Colonic mucosa (tissue), 4 donors: ENCODE data around the gene SETBP1. TPM values are rescaled to one million over a fixed set of nuclear protein-coding genes. Genes with fewer than 3 reads are reported as not detected.

Experiments used
- DNase-seq: peaks from one replicate; pipeline ENCODE4 v3.0.0-alpha.2; 2020
- H3K27ac ChIP-seq: fragments of 200-600 bp; one replicate; pipeline ENCODE4 v1.8.0; 2021
- H3K27me3 ChIP-seq: fragments of 200-600 bp; one replicate; pipeline ENCODE4 v1.8.0; 2021
- H3K36me3 ChIP-seq: fragments of 200-600 bp; one replicate; pipeline ENCODE4 v1.8.0; 2021
- H3K4me1 ChIP-seq: fragments of 200-600 bp; one replicate; pipeline ENCODE4 v1.8.0; 2021; ENCODE audit warnings: mild to moderate bottlenecking
- H3K4me3 ChIP-seq: fragments of 200-600 bp; one replicate; pipeline ENCODE4 v1.8.0; 2021
- H3K9ac ChIP-seq, 2 donors: one replicate each; pipeline ENCODE4 v1.7.0; 2013; ENCODE audit warnings: control low read depth in 2 of 2, low read depth in 2 of 2, low read length in 2 of 2
- H3K9me3 ChIP-seq: fragments of 200-600 bp; one replicate; pipeline ENCODE4 v1.8.0; 2021
- CTCF ChIP-seq: fragments of 200-600 bp; IDR thresholded peaks from one replicate; pipeline ENCODE4 v1.8.0; 2022; ENCODE audit warnings: antibody characterized with exemption, mild to moderate bottlenecking
- intact Hi-C: fragments of 100-400 bp; cut with DNase I; formaldehyde crosslinking; loops from one replicate; pipeline ENCODE4 v1.14.1; 2022
- total RNA-seq, 2 donors: library from RNA; stranded (reverse); fragmentation: NEBNext Ultra II Directional in 1 of 2; extraction: Animal tissue kit (Norgen Biotek cat#: 25700) in 1 of 2; gene quantifications; one replicate each; pipeline ENCODE4 v1.2.1, GENCODE V29; 2021
- donor health status: healthy.
- donor health status: DM: no; HTN: no; CAD: no.
- donor health status: DM: no; HTN: no; CAD: no.

The SETBP1 gene
- total RNA-seq, 2 donors from 2014 or later: 9.6 to 11.8 TPM

DNA sequence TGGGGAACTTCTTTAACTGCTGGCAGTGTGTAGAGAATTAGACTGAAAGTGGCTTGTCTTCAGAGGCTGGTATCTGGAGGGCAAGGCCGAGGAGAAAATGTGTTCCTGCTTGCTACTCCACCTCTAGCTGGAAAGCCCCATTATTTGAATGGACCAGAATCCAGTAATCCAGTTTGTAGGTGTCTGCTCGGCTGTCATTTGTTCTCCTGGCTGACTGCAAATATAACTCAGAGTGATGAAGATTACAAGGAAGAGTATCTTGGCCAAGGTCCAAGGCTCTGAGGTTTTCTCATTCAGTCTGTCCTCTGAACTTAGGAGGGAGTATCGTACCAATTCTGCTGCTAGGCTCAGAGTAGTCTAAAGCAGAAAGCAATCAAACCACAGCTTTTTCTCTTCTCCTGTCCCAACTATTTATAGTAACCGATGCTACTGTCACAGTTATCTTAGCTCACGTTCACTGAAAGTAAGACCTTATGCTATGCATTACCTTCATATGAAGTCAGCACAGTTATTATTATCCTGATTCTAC, 228.6 kb downstream of the SETBP1 start:
- intact Hi-C loops: no loop called here
- Histone ChIP-seq H3K27ac (no peak overlapping the region), H3K27me3 (no peaks in the 10 kb centered on the region), H3K9ac (no peak overlapping the region), H3K4me3 (no peak overlapping the region), H3K36me3 (no peaks in the 10 kb centered on the region), H3K4me1 (no peaks in the 10 kb centered on the region), H3K9me3 (no peaks in the 10 kb centered on the region)
- DNase-seq: no peak
- no peak for TF ChIP-seq CTCF

GRCh38 chr18:44911260-44911659, 230.6 kb downstream of the SETBP1 start:
- no peak for TF ChIP-seq CTCF
- Histone ChIP-seq H3K9ac (no peak overlapping the region), H3K27ac (no peak overlapping the region), H3K9me3 (no peaks in the 10 kb centered on the region), H3K27me3 (no peaks in the 10 kb centered on the region), H3K36me3 (no peaks in the 10 kb centered on the region), H3K4me1 (no peaks in the 10 kb centered on the region), H3K4me3 (no peak overlapping the region)
- intact Hi-C loops: no loop called here
- DNase-seq: no peak

DNA sequence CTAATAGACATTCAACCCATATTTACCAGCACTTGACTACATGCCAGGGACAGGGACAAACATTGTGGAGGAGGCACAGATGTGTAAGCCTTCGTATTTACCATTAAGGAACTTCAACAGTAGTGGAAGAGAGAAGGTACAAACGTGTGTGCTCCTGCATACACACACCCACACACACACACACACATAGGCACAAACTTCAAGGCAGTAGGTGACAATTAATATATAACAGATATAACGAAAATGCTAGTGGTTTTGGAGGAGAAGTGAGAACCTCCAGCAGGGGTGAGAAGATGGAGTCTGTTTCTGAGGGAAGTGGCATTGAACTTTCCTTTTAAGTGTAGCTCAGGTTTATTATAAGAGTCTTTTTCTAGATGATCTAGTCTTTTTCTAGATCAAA, 231.1 kb downstream of the SETBP1 start:
- no peak overlapping the region for H3K4me3 ChIP-seq
- no peak for TF ChIP-seq CTCF
- H3K36me3 ChIP-seq: no peaks in the 10 kb centered on the region
- no peaks in the 10 kb centered on the region for H3K4me1 ChIP-seq
- H3K27ac ChIP-seq: no peak overlapping the region
- no peak for DNase-seq
- H3K27me3 ChIP-seq: no peaks in the 10 kb centered on the region
- no peaks in the 10 kb centered on the region for H3K9me3 ChIP-seq
- H3K9ac ChIP-seq: no peak overlapping the region
- intact Hi-C loops: no loop called here

- Histone ChIP-seq H3K27me3 (no peaks in the 10 kb centered on the region), H3K4me3 (no peak overlapping the region), H3K36me3 (no peaks in the 10 kb centered on the region), H3K9me3 (no peaks in the 10 kb centered on the region), H3K9ac (no peak overlapping the region), H3K4me1 (no peaks in the 10 kb centered on the region), H3K27ac (no peak overlapping the region)
- DNase-seq: no peak
- TF ChIP-seq CTCF: no peak
- intact Hi-C loops: no loop called here
Observed at GRCh38 chr18:44912740-44913478, 232.2 kb downstream of the SETBP1 start.

DNA sequence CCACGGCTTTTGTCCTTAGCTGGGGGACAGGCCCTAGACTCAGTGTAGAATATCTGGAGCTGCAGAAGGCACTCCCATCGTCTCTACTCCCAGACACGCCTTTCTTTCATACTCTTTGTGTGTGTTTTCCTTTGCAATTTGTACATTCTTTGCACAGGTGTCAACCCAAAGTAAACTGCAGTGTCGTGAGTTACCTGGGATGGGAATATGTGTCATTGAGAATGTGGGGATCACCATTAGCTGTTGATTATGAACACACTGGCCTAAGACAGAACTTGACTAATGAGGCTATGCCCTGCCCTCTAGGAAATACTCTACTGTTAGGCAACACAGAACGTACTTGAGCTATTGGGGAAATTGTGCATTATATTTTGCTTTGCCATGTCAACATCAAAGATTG, 233.3 kb downstream of the SETBP1 start:
- Histone ChIP-seq H3K9me3 (no peaks in the 10 kb centered on the region), H3K36me3 (no peaks in the 10 kb centered on the region), H3K27ac (no peak overlapping the region), H3K4me1 (no peaks in the 10 kb centered on the region), H3K4me3 (no peak overlapping the region), H3K9ac (no peak overlapping the region), H3K27me3 (no peaks in the 10 kb centered on the region)
- no peak for DNase-seq
- no peak for TF ChIP-seq CTCF
- intact Hi-C loops: no loop called here
